Measurements from ENCODE around the gene BTNL9.
"Not testable (repeated sequence)": the region's sequence is repeated elsewhere in the genome, so short reads cannot be mapped to it uniquely, and the experiment has no call there.

Gene BTNL9

DNA sequence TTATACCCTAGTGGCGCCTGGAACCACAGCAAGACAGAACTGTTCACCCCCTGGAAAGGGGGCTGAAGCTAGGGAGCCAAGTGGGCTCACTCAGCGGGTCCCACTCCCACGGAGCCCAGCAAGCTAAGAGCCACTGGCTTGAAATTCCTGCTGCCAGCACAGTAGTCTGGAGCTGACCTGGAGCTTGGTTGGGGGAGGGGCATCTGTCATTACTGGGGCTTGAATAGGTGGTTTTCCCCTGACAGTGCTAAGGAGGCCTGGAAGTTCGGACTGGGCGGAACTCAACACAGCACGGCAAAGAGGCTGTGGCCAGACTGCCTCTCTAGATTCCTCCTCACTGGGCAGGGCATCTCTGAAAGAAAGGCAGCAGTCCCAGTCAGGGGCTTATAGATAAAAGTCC is 31.9 kb upstream of the BTNL9 start:
- Histone ChIP-seq H3K4me1 (ENCODE audit: control insufficient read depth, insufficient read depth, low read depth, low read length) (no peaks in the 10 kb centered on the region), H2BK15ac (ENCODE audit: low read depth, poor library complexity, severe bottlenecking) (no peak overlapping the region), H2BK5ac (ENCODE audit: low read depth, low read length, poor library complexity, severe bottlenecking) (no peak overlapping the region), H3K4me3 (ENCODE audit: insufficient read depth in 1 of 2, low read depth in 1 of 2, low read length in 2 of 2) (no peak overlapping the region), H3K18ac (ENCODE audit: low read depth in 1 of 2, low read length in 2 of 2) (no peak overlapping the region), H2AK5ac (ENCODE audit: low read length, severe bottlenecking) (no peak overlapping the region), H3K4ac (ENCODE audit: low read depth in 1 of 2, low read length in 2 of 2) (no peak overlapping the region), H4K91ac (ENCODE audit: low read length) (no peak overlapping the region), H4K8ac (ENCODE audit: low read length) (no peak overlapping the region), H3K36me3 (ENCODE audit: control insufficient read depth in 1 of 2, insufficient read depth in 2 of 2, low read depth in 1 of 2, low read length in 2 of 2) (no peaks in the 10 kb centered on the region), H2BK12ac (ENCODE audit: low read length in 2 of 2) (no peak overlapping the region), H3K27ac (ENCODE audit: low read length, poor library complexity, severe bottlenecking) (no peak overlapping the region), H2BK120ac (ENCODE audit: low read depth, low read length) (no peak overlapping the region), H3K79me1 (replicated peaks; ENCODE audit: low read length, poor library complexity, severe bottlenecking) (no peaks in the 10 kb centered on the region), H2AFZ (ENCODE audit: low read depth, low read length) (no peak overlapping the region), H3K4me2 (ENCODE audit: low read length, poor library complexity, severe bottlenecking) (no peak overlapping the region), H3K9ac (ENCODE audit: low read length) (no peak overlapping the region), H3K14ac (ENCODE audit: low read length in 2 of 2) (no peak overlapping the region), H3K23ac (ENCODE audit: low read length in 2 of 2) (no peak overlapping the region), H3K27me3 (ENCODE audit: control insufficient read depth in 1 of 2, insufficient read depth in 1 of 2, low read length in 2 of 2) (peaks cover 0 to 11% of the 10 kb centered on the region in 2 experiments), H3K9me3 (ENCODE audit: control insufficient read depth, low read length) (no peaks in the 10 kb centered on the region)
- DNase-seq: no peak
- 66% methylated on average over 6 of the region's 6 CpGs for WGBS

DNA sequence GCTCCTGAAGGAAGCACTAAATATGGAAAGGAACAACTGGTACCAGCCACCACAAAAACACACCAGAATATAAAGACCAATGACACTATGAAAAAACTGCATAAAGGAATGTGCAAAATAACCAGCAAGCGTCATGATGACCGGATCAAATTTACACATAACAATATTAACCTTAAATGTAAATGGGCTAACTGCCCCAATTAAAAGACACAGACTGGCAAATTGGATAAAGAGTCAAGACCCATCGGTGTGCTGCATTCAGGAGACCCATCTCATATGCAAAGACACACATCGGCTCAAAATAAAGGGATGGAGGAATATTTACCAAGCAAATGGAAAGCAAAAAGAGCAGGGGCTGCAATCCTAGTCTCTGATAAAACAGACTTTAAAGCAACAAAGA is 30.0 kb upstream of the BTNL9 start:
- H2BK5ac ChIP-seq (ENCODE audit: low read depth, low read length, poor library complexity, severe bottlenecking); H3K4me3 ChIP-seq (ENCODE audit: insufficient read depth in 1 of 2, low read depth in 1 of 2, low read length in 2 of 2); H3K9me3 ChIP-seq (ENCODE audit: control insufficient read depth, low read length); H3K18ac ChIP-seq (ENCODE audit: low read depth in 1 of 2, low read length in 2 of 2); H3K9ac ChIP-seq (ENCODE audit: low read length); H2BK15ac ChIP-seq (ENCODE audit: low read depth, poor library complexity, severe bottlenecking); H2AFZ ChIP-seq (ENCODE audit: low read depth, low read length); DNase-seq; H2BK120ac ChIP-seq (ENCODE audit: low read depth, low read length); H4K91ac ChIP-seq (ENCODE audit: low read length); H3K4me2 ChIP-seq (ENCODE audit: low read length, poor library complexity, severe bottlenecking); H2BK12ac ChIP-seq (ENCODE audit: low read length in 2 of 2); H3K27me3 ChIP-seq (ENCODE audit: control insufficient read depth in 1 of 2, insufficient read depth in 1 of 2, low read length in 2 of 2); H2AK5ac ChIP-seq (ENCODE audit: low read length, severe bottlenecking); H3K79me1 ChIP-seq (replicated peaks; ENCODE audit: low read length, poor library complexity, severe bottlenecking); H3K23ac ChIP-seq (ENCODE audit: low read length in 2 of 2); H4K8ac ChIP-seq (ENCODE audit: low read length); H3K4ac ChIP-seq (ENCODE audit: low read depth in 1 of 2, low read length in 2 of 2); H3K4me1 ChIP-seq (ENCODE audit: control insufficient read depth, insufficient read depth, low read depth, low read length); H3K27ac ChIP-seq (ENCODE audit: low read length, poor library complexity, severe bottlenecking); H3K14ac ChIP-seq (ENCODE audit: low read length in 2 of 2); H3K36me3 ChIP-seq (ENCODE audit: control insufficient read depth in 1 of 2, insufficient read depth in 2 of 2, low read depth in 1 of 2, low read length in 2 of 2): not testable (repeated sequence)
- WGBS: 60% methylated on average over 3 of the region's 4 CpGs

DNA sequence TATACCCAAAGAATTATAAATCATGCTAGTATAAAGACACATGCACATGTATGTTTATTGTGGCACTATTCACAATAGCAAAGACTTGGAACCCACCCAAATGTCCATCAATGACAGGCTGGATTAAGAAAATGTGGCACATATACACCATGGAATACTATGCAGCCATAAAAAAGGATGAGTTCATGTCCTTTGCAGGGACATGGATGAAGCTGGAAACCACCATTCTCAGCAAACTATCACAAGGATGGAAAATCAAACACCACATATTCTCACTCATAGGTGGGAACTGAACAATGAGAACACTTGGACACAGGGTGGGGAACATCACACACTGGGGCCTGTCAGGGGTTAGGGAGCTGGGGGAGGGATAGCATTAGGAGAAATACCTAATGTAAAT is 25.4 kb upstream of the BTNL9 start:
- not testable (repeated sequence) for H3K36me3 ChIP-seq (ENCODE audit: control insufficient read depth in 1 of 2, insufficient read depth in 2 of 2, low read depth in 1 of 2, low read length in 2 of 2); H3K4ac ChIP-seq (ENCODE audit: low read depth in 1 of 2, low read length in 2 of 2); H2BK12ac ChIP-seq (ENCODE audit: low read length in 2 of 2); H3K79me1 ChIP-seq (replicated peaks; ENCODE audit: low read length, poor library complexity, severe bottlenecking); H3K4me3 ChIP-seq (ENCODE audit: insufficient read depth in 1 of 2, low read depth in 1 of 2, low read length in 2 of 2); H3K27me3 ChIP-seq (ENCODE audit: control insufficient read depth in 1 of 2, insufficient read depth in 1 of 2, low read length in 2 of 2); DNase-seq; H2BK15ac ChIP-seq (ENCODE audit: low read depth, poor library complexity, severe bottlenecking); H2BK120ac ChIP-seq (ENCODE audit: low read depth, low read length); H3K9ac ChIP-seq (ENCODE audit: low read length); H4K8ac ChIP-seq (ENCODE audit: low read length); H3K23ac ChIP-seq (ENCODE audit: low read length in 2 of 2); H2AFZ ChIP-seq (ENCODE audit: low read depth, low read length); H2AK5ac ChIP-seq (ENCODE audit: low read length, severe bottlenecking); H3K27ac ChIP-seq (ENCODE audit: low read length, poor library complexity, severe bottlenecking); H3K4me2 ChIP-seq (ENCODE audit: low read length, poor library complexity, severe bottlenecking); H3K4me1 ChIP-seq (ENCODE audit: control insufficient read depth, insufficient read depth, low read depth, low read length); H4K91ac ChIP-seq (ENCODE audit: low read length); H2BK5ac ChIP-seq (ENCODE audit: low read depth, low read length, poor library complexity, severe bottlenecking); H3K14ac ChIP-seq (ENCODE audit: low read length in 2 of 2); H3K9me3 ChIP-seq (ENCODE audit: control insufficient read depth, low read length); H3K18ac ChIP-seq (ENCODE audit: low read depth in 1 of 2, low read length in 2 of 2)

DNA sequence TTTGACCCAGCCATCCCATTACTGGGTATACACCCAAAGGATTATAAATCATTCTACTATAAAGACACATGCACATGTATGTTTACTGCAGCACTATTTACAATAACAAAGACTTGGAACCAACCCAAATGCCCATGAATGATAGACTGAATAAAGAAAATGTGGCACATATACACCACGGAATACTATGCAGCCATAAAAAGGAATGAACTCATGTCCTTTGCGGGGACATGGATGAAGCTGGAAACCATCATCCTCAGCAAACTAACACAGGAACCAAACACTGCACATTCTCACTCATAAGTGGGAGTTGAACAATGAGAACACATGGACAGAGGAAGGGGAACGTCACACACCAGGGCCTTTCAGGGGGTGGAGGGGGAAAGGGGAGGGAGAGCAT is 22.6 kb upstream of the BTNL9 start:
- H3K27ac ChIP-seq (ENCODE audit: low read length, poor library complexity, severe bottlenecking); H2BK120ac ChIP-seq (ENCODE audit: low read depth, low read length); H3K18ac ChIP-seq (ENCODE audit: low read depth in 1 of 2, low read length in 2 of 2); H3K36me3 ChIP-seq (ENCODE audit: control insufficient read depth in 1 of 2, insufficient read depth in 2 of 2, low read depth in 1 of 2, low read length in 2 of 2); H3K4me1 ChIP-seq (ENCODE audit: control insufficient read depth, insufficient read depth, low read depth, low read length); H4K91ac ChIP-seq (ENCODE audit: low read length); H4K8ac ChIP-seq (ENCODE audit: low read length); H2AFZ ChIP-seq (ENCODE audit: low read depth, low read length); H3K9ac ChIP-seq (ENCODE audit: low read length); DNase-seq; H3K79me1 ChIP-seq (replicated peaks; ENCODE audit: low read length, poor library complexity, severe bottlenecking); H3K23ac ChIP-seq (ENCODE audit: low read length in 2 of 2); H3K4me2 ChIP-seq (ENCODE audit: low read length, poor library complexity, severe bottlenecking); H2BK12ac ChIP-seq (ENCODE audit: low read length in 2 of 2); H3K14ac ChIP-seq (ENCODE audit: low read length in 2 of 2); H3K4ac ChIP-seq (ENCODE audit: low read depth in 1 of 2, low read length in 2 of 2); H2BK15ac ChIP-seq (ENCODE audit: low read depth, poor library complexity, severe bottlenecking); H2AK5ac ChIP-seq (ENCODE audit: low read length, severe bottlenecking); H3K4me3 ChIP-seq (ENCODE audit: insufficient read depth in 1 of 2, low read depth in 1 of 2, low read length in 2 of 2); H2BK5ac ChIP-seq (ENCODE audit: low read depth, low read length, poor library complexity, severe bottlenecking); H3K27me3 ChIP-seq (ENCODE audit: control insufficient read depth in 1 of 2, insufficient read depth in 1 of 2, low read length in 2 of 2): not testable (repeated sequence)
- WGBS: 76% methylated on average over 2 of the region's 3 CpGs
- peaks cover 21% of the 10 kb centered on the region for H3K9me3 ChIP-seq (ENCODE audit: control insufficient read depth, low read length)
